Endothelial cell (in vitro differentiated cells): ENCODE data around the gene YY1. TPM values are rescaled to one million over a fixed set of nuclear protein-coding genes. Genes with fewer than 3 reads are reported as not detected.
"Not testable (repeated sequence)": the region's sequence is repeated elsewhere in the genome, so short reads cannot be mapped to it uniquely, and the experiment has no call there.

Experiments
- DNase-seq: peaks from one replicate; pipeline ENCODE4 v3.0.0; 2021; ENCODE audit warnings: low spot score
- H3K27ac Mint-ChIP-seq: one replicate; pipeline ENCODE4 v1.8.0; 2021; ENCODE audit warnings: mixed read lengths, inconsistent platforms; ENCODE audit not compliant: unreplicated experiment
- H3K27me3 Mint-ChIP-seq: one replicate; pipeline ENCODE4 v1.8.0; 2021; ENCODE audit warnings: mild to moderate bottlenecking, moderate library complexity, mixed read lengths, inconsistent platforms; ENCODE audit not compliant: unreplicated experiment
- H3K36me3 Mint-ChIP-seq: one replicate; pipeline ENCODE4 v1.8.0; 2021; ENCODE audit warnings: mild to moderate bottlenecking, low read depth, mixed read lengths, inconsistent platforms; ENCODE audit not compliant: unreplicated experiment
- H3K4me1 Mint-ChIP-seq: one replicate; pipeline ENCODE4 v1.8.0; 2021; ENCODE audit warnings: mild to moderate bottlenecking, mixed read lengths, inconsistent platforms; ENCODE audit not compliant: unreplicated experiment
- H3K4me3 Mint-ChIP-seq: one replicate; pipeline ENCODE4 v1.8.0; 2021; ENCODE audit warnings: mild to moderate bottlenecking, mixed read lengths, inconsistent platforms; ENCODE audit not compliant: unreplicated experiment
- H3K9me3 Mint-ChIP-seq: one replicate; pipeline ENCODE4 v1.8.0; 2021; ENCODE audit warnings: mixed read lengths, inconsistent platforms; ENCODE audit not compliant: unreplicated experiment
- total RNA-seq: library from RNA; stranded (reverse); fragmentation: NEBNext Ultra II Directional; extraction: Animal tissue kit (Norgen Biotek cat#: 25700); gene quantifications from one replicate; pipeline ENCODE4 v1.2.1, GENCODE V29; 2021; ENCODE audit not compliant: unreplicated experiment
- TF ChIP-seq, protein P1 (sequence below): fragments of 200-600 bp; sonication (generic); IDR thresholded peaks from one replicate; pipeline ENCODE4 v1.5.0; 2021; ENCODE audit warnings: antibody characterized with exemption; ENCODE audit not compliant: unreplicated experiment

YY1 gene
- total RNA-seq, 1 donor from 2014 or later, result 81.7 TPM

DNA sequence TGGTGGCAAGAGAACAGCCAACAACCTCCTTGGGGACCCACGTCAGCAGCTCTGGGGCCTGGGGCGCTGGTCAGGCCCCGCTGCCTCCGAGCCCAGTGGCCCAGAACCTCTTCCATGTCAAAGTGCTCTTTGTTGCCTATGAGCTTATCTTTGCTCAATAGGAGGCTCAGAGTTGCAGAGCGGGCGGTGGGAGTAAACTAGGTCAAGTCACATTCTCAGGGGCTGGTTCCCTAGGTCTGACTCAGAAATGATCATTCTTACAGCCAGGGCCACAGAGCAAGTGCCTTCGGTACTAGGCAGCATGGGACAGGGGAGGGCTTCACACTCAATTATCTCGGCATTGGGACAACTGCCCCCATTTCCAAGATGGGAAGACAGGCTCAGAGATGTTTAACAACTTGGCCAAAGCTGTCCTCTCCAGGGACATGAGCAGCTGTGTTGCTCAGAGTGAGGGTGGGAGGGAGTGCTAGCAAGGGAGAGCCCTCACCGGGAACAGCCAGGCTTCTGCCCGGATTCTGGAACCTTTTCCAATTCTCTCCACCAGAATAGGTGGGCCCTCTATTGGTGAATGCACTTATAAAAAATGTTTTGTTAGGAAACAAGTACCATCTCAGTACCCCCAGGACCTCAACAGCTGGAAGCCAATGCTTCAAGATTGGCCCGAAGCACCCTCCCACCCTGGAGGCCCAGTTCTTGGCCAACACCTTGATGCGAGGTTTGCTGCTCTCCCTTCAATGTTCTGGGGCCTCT is 55.4 kb downstream of the YY1 start:
- DNase-seq, result no peak
- peaks cover 3% of the 10 kb centered on the region for H3K4me1 Mint-ChIP-seq
- peaks cover 3% of the 10 kb centered on the region for H3K36me3 Mint-ChIP-seq
- H3K4me3 Mint-ChIP-seq, result no peak overlapping the region
- TF ChIP-seq, protein P1, sequence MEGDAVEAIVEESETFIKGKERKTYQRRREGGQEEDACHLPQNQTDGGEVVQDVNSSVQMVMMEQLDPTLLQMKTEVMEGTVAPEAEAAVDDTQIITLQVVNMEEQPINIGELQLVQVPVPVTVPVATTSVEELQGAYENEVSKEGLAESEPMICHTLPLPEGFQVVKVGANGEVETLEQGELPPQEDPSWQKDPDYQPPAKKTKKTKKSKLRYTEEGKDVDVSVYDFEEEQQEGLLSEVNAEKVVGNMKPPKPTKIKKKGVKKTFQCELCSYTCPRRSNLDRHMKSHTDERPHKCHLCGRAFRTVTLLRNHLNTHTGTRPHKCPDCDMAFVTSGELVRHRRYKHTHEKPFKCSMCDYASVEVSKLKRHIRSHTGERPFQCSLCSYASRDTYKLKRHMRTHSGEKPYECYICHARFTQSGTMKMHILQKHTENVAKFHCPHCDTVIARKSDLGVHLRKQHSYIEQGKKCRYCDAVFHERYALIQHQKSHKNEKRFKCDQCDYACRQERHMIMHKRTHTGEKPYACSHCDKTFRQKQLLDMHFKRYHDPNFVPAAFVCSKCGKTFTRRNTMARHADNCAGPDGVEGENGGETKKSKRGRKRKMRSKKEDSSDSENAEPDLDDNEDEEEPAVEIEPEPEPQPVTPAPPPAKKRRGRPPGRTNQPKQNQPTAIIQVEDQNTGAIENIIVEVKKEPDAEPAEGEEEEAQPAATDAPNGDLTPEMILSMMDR, result no peak
- H3K27ac Mint-ChIP-seq, result no peak overlapping the region
- peaks cover 11% of the 10 kb centered on the region for H3K27me3 Mint-ChIP-seq
- no peaks in the 10 kb centered on the region for H3K9me3 Mint-ChIP-seq

DNA sequence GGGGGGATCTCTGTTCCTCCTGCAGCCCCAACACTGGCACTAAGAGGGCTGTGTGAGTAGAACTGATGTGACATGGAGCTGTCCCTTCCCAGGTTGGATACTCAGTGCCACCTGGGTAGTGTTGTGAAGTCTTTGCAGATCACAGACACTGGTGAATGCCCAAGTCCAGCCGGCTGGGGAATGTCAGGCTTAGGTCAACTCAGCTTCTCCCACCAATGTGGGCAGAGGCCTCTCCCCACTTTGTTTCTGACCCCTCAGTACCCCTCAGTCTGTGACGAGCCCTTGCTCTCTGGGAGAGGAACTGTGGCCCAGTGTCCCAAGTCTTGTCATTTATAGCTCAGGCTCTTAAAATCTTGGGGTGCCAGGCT is 56.0 kb downstream of the YY1 start:
- Mint-ChIP-seq H3K4me3 (no peak overlapping the region), H3K4me1 (peaks cover 3% of the 10 kb centered on the region), H3K27me3 (peaks cover 11% of the 10 kb centered on the region), H3K9me3 (no peaks in the 10 kb centered on the region), H3K27ac (no peak overlapping the region), H3K36me3 (peaks cover 6% of the 10 kb centered on the region)
- TF ChIP-seq, protein P1, result no peak
- DNase-seq, result no peak

DNA sequence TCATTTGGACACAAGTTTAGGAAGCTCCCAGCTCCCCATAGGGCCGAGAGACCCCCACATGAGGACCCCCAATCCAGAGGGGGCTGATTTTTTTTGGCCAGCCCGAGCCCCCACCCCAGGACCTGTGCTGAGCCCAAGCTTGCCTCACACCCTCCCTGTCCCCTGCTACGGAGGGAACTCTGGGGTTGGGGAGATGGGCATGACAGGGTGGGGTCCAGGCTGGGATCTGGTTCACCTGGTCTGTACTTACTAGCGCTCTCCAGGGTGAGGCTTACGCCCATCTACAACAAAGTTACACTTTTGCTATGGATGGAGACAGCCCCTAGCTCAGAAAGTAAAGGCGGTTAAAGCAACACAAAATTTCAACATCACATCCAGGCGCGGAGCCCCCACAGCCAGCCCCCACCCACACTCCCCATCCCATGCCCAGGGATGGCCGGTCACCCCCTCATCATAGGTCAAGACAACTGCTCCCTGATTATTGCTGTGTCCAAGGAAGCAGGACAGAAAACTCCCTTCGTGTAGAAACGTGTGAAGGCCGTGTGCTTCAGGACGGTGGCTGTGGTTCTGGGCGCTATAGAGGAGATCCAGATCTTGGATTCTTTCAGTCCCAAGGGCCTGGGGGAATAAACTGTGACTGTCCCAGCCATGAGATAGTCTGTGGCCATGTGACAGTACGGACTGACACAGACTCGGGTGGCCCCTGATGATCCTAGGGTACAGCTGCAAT is 56.6 kb downstream of the YY1 start:
- DNase-seq, result no peak
- peaks cover 11% of the 10 kb centered on the region for H3K27me3 Mint-ChIP-seq
- H3K4me3 Mint-ChIP-seq, result no peak overlapping the region
- no peaks in the 10 kb centered on the region for H3K9me3 Mint-ChIP-seq
- H3K4me1 Mint-ChIP-seq, result peaks cover 3% of the 10 kb centered on the region
- H3K36me3 Mint-ChIP-seq, result peaks cover 6% of the 10 kb centered on the region
- TF ChIP-seq, protein P1, result no peak
- no peak overlapping the region for H3K27ac Mint-ChIP-seq

DNA sequence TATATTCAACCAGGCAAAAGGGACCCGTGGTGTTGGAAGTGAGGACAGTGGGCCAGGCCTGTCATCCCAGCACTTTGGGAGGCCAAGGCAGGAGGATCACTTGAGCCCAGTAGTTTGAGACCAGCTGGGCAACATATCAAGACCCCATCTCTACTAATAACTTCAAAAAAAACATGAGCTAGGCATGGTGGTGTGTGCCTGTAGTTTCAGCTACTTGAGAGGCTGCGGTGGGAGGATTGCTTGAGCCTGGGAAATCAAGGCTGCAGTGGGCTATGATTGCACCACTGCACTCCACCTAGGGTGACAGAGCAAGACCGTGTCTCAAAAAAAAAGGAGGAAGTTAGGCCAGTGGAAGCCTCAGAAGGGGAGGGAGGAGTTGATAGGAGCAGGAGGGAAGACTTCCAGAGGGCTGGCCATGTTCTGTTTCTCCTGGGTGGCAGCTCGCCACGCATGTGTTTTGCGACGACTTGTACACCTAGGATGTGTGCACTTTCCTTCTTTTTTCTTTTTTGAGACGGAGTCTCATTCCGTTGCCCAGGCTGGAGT is 57.2 kb downstream of the YY1 start:
- Mint-ChIP-seq H3K4me1 (no peaks in the 10 kb centered on the region), H3K9me3 (no peaks in the 10 kb centered on the region), H3K27me3 (peaks cover 7% of the 10 kb centered on the region), H3K4me3 (no peak overlapping the region), H3K36me3 (peaks cover 6% of the 10 kb centered on the region), H3K27ac (no peak overlapping the region)
- no peak for DNase-seq
- TF ChIP-seq, protein P1, result no peak

DNA sequence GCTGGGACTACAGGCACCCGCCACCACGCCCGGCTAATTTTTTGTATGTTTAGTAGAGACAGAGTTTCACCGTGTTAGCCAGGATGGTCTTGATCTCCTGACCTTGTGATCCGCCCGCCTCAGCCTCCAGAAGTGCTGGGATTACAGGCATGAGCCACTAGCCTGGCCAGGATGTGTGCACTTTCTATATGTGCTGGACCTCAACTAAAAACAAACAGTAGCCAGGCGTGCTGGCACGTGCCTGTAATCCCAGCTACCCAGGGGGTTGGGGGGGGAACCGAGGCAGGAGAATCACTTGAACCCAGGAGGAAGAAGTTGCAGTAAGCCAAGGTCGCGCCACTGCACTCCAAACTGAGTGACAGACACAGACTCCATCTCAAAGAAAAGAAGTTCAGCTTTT is 57.8 kb downstream of the YY1 start:
- not testable (repeated sequence) for H3K9me3 Mint-ChIP-seq, H3K4me1 Mint-ChIP-seq, DNase-seq, H3K36me3 Mint-ChIP-seq, H3K4me3 Mint-ChIP-seq, H3K27me3 Mint-ChIP-seq
- H3K27ac Mint-ChIP-seq, result peak overlapping the region; percentile 36
